NT2/D1 (cell line): ENCODE data around the gene MBD3L4.
"Not testable (repeated sequence)": the region's sequence is repeated elsewhere in the genome, so short reads cannot be mapped to it uniquely, and the experiment has no call there.

Experiments used
- YY1 ChIP-seq: IDR thresholded peaks from 2 replicates; pipeline ENCODE4 v1.6.1; 2011; ENCODE audit not compliant: insufficient read length, insufficient read depth
- ZNF274 ChIP-seq: IDR thresholded peaks from 2 replicates; pipeline ENCODE4 v1.6.1; 2011; ENCODE audit warnings: mild to moderate bottlenecking, low read depth, low read length

- not testable (repeated sequence) for TF ChIP-seq ZNF274, YY1
These were observed 9.7 kb downstream of the MBD3L4 start, which contains the start of gene MBD3L5 for GRCh38 chr19:7030278-7030677.
